Activated CD4-positive, alpha-beta memory T cell treated with anti-CD3 and anti-CD28 coated beads for 36 hours (primary cell): ENCODE measurements around the gene CEACAM16. TPM values are rescaled to one million over a fixed set of nuclear protein-coding genes. Genes with fewer than 3 reads are reported as not detected.
A peak's percentile ranks its signal among the peaks of the same experiment; 100 is the strongest.

ENCODE experiments used
- CTCF ChIA-PET: fragments of 350-600 bp; sonication (Branson Sonifier 250); formaldehyde crosslinking; loops from one replicate; lab custom pipeline; 2021; ENCODE audit warnings: antibody characterized with exemption, inconsistent platforms; lab: Charles Lee
- POLR2A ChIA-PET: fragments of 350-600 bp; sonication (Branson Sonifier 250); formaldehyde crosslinking; loops from one replicate; lab custom pipeline; 2021; ENCODE audit warnings: antibody characterized with exemption; lab: Charles Lee
- DNase-seq: peaks from one replicate; pipeline ENCODE4 v3.0.0-alpha.2; 2020
- H3K27ac Mint-ChIP-seq: one replicate; pipeline ENCODE4 v1.8.0; 2021; ENCODE audit warnings: mixed read lengths
- H3K27me3 Mint-ChIP-seq: one replicate; pipeline ENCODE4 v1.8.0; 2021; ENCODE audit warnings: mixed read lengths
- H3K36me3 Mint-ChIP-seq: one replicate; pipeline ENCODE4 v1.8.0; 2021; ENCODE audit warnings: mixed read lengths
- H3K4me1 Mint-ChIP-seq: one replicate; pipeline ENCODE4 v1.8.0; 2021; ENCODE audit warnings: low read depth, mixed read lengths
- H3K4me3 Mint-ChIP-seq: one replicate; pipeline ENCODE4 v1.8.0; 2021; ENCODE audit warnings: mild to moderate bottlenecking, mixed read lengths
- H3K9me3 Mint-ChIP-seq: one replicate; pipeline ENCODE4 v1.8.0; 2021; ENCODE audit warnings: mixed read lengths
- intact Hi-C: fragments of 100-400 bp; cut with micrococcal nuclease; formaldehyde crosslinking; loops from one replicate; pipeline ENCODE4 v1.15.1; 2023
- total RNA-seq, 2 experiments: library from RNA; stranded (reverse); gene quantifications; one replicate each; pipeline ENCODE4 v1.2.3, GENCODE V29; 2021

CEACAM16 gene
- total RNA-seq, 2 experiments from 2014 or later, result not detected

GRCh38 chr19:44742330-44743061 lies 43.5 kb downstream of the CEACAM16 start:
- intact Hi-C loops, result loop anchor here (10.0 kb wide), 1 partner anchor 988 kb away; the partner anchor contains the start of gene SMG9
- Mint-ChIP-seq H3K36me3 (no peaks in the 10 kb centered on the region), H3K27ac (peak overlapping the region; percentile 76), H3K4me1 (peaks cover 28% of the 10 kb centered on the region), H3K4me3 (no peak overlapping the region), H3K9me3 (no peaks in the 10 kb centered on the region), H3K27me3 (no peaks in the 10 kb centered on the region)
- ChIA-PET POLR2A (interaction anchor here (3.1 kb wide), 1 partner anchor 11 kb away, joined by 17 read pairs; no protein-coding TSS in a partner anchor), CTCF (interaction anchor here (0.8 to 4.9 kb wide), 4 partner anchors 18 to 51 kb away, joined by 3 to 28 read pairs (median 8); no protein-coding TSS in a partner anchor)
- no peak for DNase-seq

DNA sequence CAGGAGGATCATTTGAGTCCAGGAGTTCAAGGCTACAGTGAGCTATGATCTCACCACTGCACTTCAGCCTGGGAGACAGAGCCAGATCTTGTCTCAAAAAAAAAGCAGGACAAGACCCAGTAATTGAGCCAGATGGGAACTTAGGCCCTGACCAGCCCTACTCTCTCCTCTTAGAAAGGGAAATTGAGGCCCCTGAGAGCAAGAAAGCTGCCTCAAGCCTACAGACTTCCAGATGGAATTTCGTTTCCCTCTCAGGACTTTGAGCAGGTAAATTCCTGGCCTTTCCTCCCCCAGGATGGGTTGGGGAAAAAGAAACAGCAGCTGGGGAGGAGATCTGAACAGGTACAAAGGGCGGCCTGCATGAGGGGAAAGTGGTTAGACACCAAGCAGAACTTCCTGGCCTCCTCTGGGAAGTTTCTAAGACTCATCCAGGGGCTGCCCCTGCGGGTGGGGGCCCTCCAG lies 46.0 kb downstream of the CEACAM16 start:
- ChIA-PET POLR2A (no interaction called here), CTCF (interaction anchor here (0.6 to 2.3 kb wide), 4 partner anchors 18 to 54 kb away, joined by 3 to 13 read pairs (median 8); no protein-coding TSS in a partner anchor)
- Mint-ChIP-seq H3K4me1 (peaks cover 33% of the 10 kb centered on the region), H3K36me3 (peaks cover 8% of the 10 kb centered on the region), H3K4me3 (no peak overlapping the region), H3K27ac (no peak overlapping the region), H3K9me3 (no peaks in the 10 kb centered on the region), H3K27me3 (no peaks in the 10 kb centered on the region)
- no peak for DNase-seq
- intact Hi-C loops, result loop anchor here (5.0 to 10.0 kb wide), 2 partner anchors 257 to 990 kb away; partner anchors contain the start of genes RELB and SMG9

DNA sequence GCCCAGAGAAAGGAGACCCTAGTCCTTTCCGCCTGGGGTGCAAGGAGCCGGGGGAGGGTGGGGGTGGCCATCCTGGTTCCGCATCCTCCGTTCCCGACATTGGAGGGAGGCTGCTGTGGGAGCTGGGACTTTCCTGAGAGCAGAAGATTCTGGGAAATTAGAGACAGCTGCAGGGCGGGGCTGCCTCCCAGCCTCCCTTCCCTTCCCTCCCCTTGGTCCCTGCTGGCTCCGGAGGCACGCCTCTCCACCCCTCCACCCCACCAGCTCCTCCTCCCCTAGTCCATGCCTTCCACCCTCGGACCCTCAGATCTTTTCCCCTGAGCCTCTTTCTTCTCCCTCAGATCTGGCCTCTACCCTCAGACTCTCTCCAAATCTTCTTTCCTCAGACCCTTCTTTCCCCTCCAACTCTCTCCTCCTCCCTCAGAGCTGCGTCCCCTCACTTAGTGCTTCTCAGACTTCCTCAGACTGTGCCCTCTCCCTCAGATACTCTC lies 46.4 kb downstream of the CEACAM16 start:
- Mint-ChIP-seq H3K27ac (no peak overlapping the region), H3K36me3 (peaks cover 12% of the 10 kb centered on the region), H3K9me3 (no peaks in the 10 kb centered on the region), H3K4me3 (peak overlapping the region; percentile 20), H3K27me3 (no peaks in the 10 kb centered on the region), H3K4me1 (peaks cover 35% of the 10 kb centered on the region)
- intact Hi-C loops, result loop anchor here (5.0 to 10.0 kb wide), 2 partner anchors 257 to 991 kb away; partner anchors contain the start of genes RELB and SMG9
- DNase-seq, result no peak
- ChIA-PET CTCF (interaction anchor here (0.7 to 2.3 kb wide), 2 partner anchors 25 to 55 kb away, joined by 3 to 13 read pairs; no protein-coding TSS in a partner anchor), POLR2A (no interaction called here)

GRCh38 chr19:44745887-44746600 lies 47.1 kb downstream of the CEACAM16 start:
- intact Hi-C loops, result loop anchor here (5.0 to 10.0 kb wide), 2 partner anchors 256 to 991 kb away; partner anchors contain the start of genes RELB and SMG9
- POLR2A ChIA-PET, result no interaction called here
- Mint-ChIP-seq H3K27me3 (no peaks in the 10 kb centered on the region), H3K9me3 (no peaks in the 10 kb centered on the region), H3K4me3 (peak overlapping the region; percentile 6), H3K4me1 (peaks cover 41% of the 10 kb centered on the region), H3K36me3 (peaks cover 18% of the 10 kb centered on the region), H3K27ac (peak overlapping the region; percentile 76)
- CTCF ChIA-PET, result interaction anchor here (1.2 to 2.3 kb wide), 2 partner anchors 22 to 25 kb away, joined by 3 to 13 read pairs; no protein-coding TSS in a partner anchor
- no peak for DNase-seq

DNA sequence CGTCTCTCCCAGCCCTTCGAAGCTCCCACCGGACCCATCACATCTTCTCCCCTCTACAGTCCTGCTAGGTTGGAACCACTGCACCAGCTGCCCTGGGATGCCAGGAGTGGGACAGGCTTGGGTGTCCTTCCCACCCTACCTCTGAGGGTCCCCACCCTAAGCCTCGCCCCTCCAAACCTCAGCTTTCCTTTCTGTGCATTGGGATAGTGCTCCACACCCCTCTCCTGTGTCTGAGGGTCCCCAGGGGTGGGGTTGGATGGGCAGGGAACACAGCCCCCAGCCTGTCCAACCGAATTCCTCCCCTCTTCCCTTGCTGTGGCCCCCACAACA lies 47.6 kb downstream of the CEACAM16 start:
- Mint-ChIP-seq H3K27me3 (no peaks in the 10 kb centered on the region), H3K36me3 (peaks cover 24% of the 10 kb centered on the region), H3K4me1 (peaks cover 43% of the 10 kb centered on the region), H3K4me3 (peak overlapping the region; percentile 84), H3K9me3 (no peaks in the 10 kb centered on the region), H3K27ac (peak overlapping the region; percentile 97)
- intact Hi-C loops, result loop anchor here (5.0 to 10.0 kb wide), 2 partner anchors 256 to 992 kb away; partner anchors contain the start of genes RELB and SMG9
- DNase-seq, result no peak
- CTCF ChIA-PET, result interaction anchor here (1.2 kb wide), 1 partner anchor 23 kb away, joined by 3 read pairs; no protein-coding TSS in a partner anchor
- POLR2A ChIA-PET, result no interaction called here

- Mint-ChIP-seq H3K4me3 (peak overlapping the region; percentile 84), H3K4me1 (peaks cover 46% of the 10 kb centered on the region), H3K36me3 (peaks cover 29% of the 10 kb centered on the region), H3K9me3 (no peaks in the 10 kb centered on the region), H3K27ac (peak overlapping the region; percentile 97), H3K27me3 (no peaks in the 10 kb centered on the region)
- intact Hi-C loops, result loop anchor here (1.0 to 10.0 kb wide), 4 partner anchors 14 to 992 kb away; partner anchors contain the start of genes RELB and SMG9
- POLR2A ChIA-PET, result no interaction called here
- DNase-seq, result peak; percentile 96
- CTCF ChIA-PET, result interaction anchor here (1.2 kb wide), 1 partner anchor 23 kb away, joined by 3 read pairs; no protein-coding TSS in a partner anchor
These were observed 48.2 kb downstream of the CEACAM16 start for GRCh38 chr19:44746946-44747738.

DNA sequence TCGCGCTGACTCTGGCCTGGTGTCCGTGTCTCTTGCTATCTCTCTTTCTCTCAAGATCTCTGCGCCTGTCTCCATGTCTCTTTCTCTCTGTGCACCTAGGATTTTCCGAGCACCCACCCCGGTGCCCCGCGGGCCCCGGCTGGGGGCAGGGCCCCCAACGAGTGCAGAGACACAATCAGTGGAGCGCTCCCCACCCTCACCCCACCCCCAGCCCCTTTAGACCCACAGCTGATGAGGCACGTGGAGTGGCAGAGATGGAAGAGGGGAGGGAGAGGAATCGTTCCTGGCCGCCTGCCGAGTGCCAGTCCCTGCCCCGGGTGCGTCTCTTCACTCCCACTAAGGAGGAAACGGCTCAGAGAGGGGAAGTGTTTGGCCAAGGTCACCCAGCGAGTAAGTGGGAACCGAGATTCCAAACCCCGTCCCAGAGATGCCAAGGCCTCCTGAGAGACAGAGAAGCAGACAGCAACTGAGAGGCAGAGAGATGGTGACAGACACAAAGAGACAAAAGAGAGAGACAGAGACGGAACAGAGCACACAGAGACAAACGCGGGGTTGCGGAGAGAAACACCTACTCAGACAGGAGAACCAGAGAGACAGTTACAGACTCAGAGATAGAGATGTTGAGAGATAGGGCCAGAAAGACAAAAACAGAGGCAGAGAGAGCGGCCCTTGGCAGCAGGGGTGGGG lies 48.9 kb downstream of the CEACAM16 start:
- peak overlapping the region; percentile 97 for H3K27ac Mint-ChIP-seq
- no peaks in the 10 kb centered on the region for H3K9me3 Mint-ChIP-seq
- H3K4me3 Mint-ChIP-seq, result peak overlapping the region; percentile 84
- H3K27me3 Mint-ChIP-seq, result no peaks in the 10 kb centered on the region
- intact Hi-C loops, result loop anchor here (1.0 to 10.0 kb wide), 4 partner anchors 13 to 993 kb away; partner anchors contain the start of genes RELB and SMG9
- ChIA-PET CTCF (no interaction called here), POLR2A (no interaction called here)
- DNase-seq, result peak; percentile 60
- peaks cover 47% of the 10 kb centered on the region for H3K4me1 Mint-ChIP-seq
- H3K36me3 Mint-ChIP-seq, result peaks cover 37% of the 10 kb centered on the region

DNA sequence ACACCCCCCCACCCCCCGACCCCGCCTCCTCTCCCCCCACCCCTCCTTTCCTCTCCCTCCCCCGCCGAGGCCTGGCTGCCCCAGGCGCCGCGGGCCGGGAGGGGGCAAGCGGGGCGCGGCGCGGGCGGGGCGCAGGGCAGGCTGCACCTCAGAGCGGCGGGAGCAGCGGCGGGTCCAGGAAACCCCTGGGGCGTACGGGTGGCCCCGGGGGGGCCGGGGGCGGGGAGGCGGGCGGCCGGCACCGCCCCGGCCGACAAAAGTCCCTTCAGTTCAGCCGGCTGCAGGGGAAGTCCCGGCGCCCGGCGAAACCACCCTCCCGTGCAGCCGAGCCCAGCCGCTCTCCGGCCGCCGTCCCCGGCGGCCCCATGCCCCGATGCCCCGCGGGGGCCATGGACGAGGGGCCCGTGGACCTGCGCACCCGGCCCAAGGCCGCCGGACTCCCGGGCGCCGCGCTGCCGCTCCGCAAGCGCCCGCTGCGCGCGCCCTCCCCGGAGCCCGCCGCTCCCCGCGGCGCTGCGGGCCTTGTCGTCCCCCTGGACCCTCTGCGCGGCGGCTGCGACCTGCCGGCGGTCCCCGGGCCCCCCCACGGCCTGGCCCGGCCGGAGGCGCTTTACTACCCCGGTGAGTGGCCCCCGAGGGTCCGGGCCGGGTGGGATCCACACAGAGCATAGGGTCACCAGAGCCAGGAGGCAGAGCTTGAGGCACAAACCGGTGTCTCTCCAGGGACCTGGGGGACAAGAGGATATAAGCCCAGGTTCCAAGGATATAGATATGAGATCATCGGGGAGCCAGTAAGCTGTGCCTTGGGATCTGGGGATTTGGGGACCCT lies 49.7 kb downstream of the CEACAM16 start, which contains the start of gene BCL3:
BCL3 (plus strand) TSS at position 283 of the 829 bp plus-strand sequence; CDS start at position 366, 83 bp downstream.
- Mint-ChIP-seq H3K27me3 (no peaks in the 10 kb centered on the region), H3K9me3 (no peaks in the 10 kb centered on the region)

DNA sequence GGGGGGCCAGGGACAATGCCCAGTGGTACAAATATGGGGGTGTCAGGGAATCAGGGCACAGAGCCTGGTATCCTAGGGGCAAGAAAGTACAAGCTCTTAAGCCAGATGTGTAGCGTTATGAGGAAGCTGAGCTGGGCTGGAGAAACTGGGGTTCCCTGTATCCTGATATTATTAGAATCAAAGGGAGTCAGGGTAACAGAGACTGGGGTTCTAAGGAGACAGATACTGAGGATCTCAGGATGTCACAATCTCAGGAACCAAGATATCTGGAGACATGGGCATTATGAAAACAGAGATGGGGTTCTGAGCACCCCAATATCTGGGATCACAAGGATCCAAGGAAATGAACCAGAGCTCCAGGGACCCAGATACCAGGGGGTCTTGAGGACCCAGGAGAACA lies 50.3 kb downstream of the CEACAM16 start:
- POLR2A ChIA-PET, result interaction anchor here (1.4 kb wide), 1 partner anchor 21 kb away, joined by 3 read pairs; no protein-coding TSS in a partner anchor
- no peak for DNase-seq
- Mint-ChIP-seq H3K4me1 (peaks cover 47% of the 10 kb centered on the region), H3K9me3 (no peaks in the 10 kb centered on the region), H3K27ac (peak overlapping the region; percentile 99), H3K36me3 (peaks cover 48% of the 10 kb centered on the region), H3K4me3 (peak overlapping the region; percentile 93), H3K27me3 (no peaks in the 10 kb centered on the region)
- intact Hi-C loops, result loop anchor here (5.0 to 10.0 kb wide), 2 partner anchors 253 to 994 kb away; partner anchors contain the start of genes RELB and SMG9
- CTCF ChIA-PET, result interaction anchor here (0.6 to 1.8 kb wide), 3 partner anchors 22 to 58 kb away, joined by 4 to 8 read pairs (median 4); no protein-coding TSS in a partner anchor

More for the DNA sequence above, 49.7 kb downstream of the CEACAM16 start, which contains the start of gene BCL3:
- DNase-seq, result peak; percentile 88
- Mint-ChIP-seq H3K4me3 (peak within 1 kb of the TSS; percentile 93), H3K36me3 (peaks cover 42% of the 10 kb centered on the region), H3K4me1 (peaks cover 47% of the 10 kb centered on the region), H3K27ac (peak within 1 kb of the TSS; percentile 99)
- POLR2A ChIA-PET, result interaction anchor here (1.4 kb wide), 1 partner anchor 20 kb away, joined by 3 read pairs; no protein-coding TSS in a partner anchor
- CTCF ChIA-PET, result interaction anchor here (0.6 to 1.8 kb wide), 3 partner anchors 22 to 57 kb away, joined by 4 to 8 read pairs (median 4); no protein-coding TSS in a partner anchor
- intact Hi-C loops, result loop anchor here (5.0 to 10.0 kb wide), 2 partner anchors 254 to 994 kb away; partner anchors contain the start of genes RELB and SMG9
